ENCODE data around the gene RASA2.
A peak's percentile ranks its signal among the peaks of the same experiment; 100 is the strongest.

RASA2 gene

GRCh38 chr3:141538568-141539240, 51.9 kb downstream of the RASA2 start:
- no peak for DNase-seq (ENCODE audit: low spot score)

- no peak for DNase-seq (ENCODE audit: low spot score)
These were observed 52.8 kb downstream of the RASA2 start for GRCh38 chr3:141539431-141540187.

- no peak for DNase-seq (ENCODE audit: low spot score)
These were observed 53.7 kb downstream of the RASA2 start for GRCh38 chr3:141540531-141540930.

- DNase-seq (ENCODE audit: low spot score) = no peak
These were observed 55.6 kb downstream of the RASA2 start for GRCh38 chr3:141542202-141542969.

- no peak for DNase-seq (ENCODE audit: low spot score)
These were observed 56.2 kb downstream of the RASA2 start for GRCh38 chr3:141542989-141543388.

GRCh38 chr3:141544697-141545096, 57.9 kb downstream of the RASA2 start:
- DNase-seq (ENCODE audit: low spot score) = no peak

GRCh38 chr3:141546081-141546480, 59.3 kb downstream of the RASA2 start:
- no peak for DNase-seq (ENCODE audit: low spot score)

- DNase-seq (ENCODE audit: low spot score) = no peak
These were observed 59.8 kb downstream of the RASA2 start for GRCh38 chr3:141546586-141546985.

- no peak for DNase-seq (ENCODE audit: low spot score)
These were observed 61.0 kb downstream of the RASA2 start for GRCh38 chr3:141547791-141548190.

GRCh38 chr3:141550926-141551665, 64.3 kb downstream of the RASA2 start:
- no peak for DNase-seq (ENCODE audit: low spot score)

GRCh38 chr3:141552440-141552991, 65.7 kb downstream of the RASA2 start:
- no peak for DNase-seq (ENCODE audit: low spot score)

GRCh38 chr3:141553055-141553454, 66.2 kb downstream of the RASA2 start:
- no peak for DNase-seq (ENCODE audit: low spot score)

GRCh38 chr3:141556034-141556433, 69.2 kb downstream of the RASA2 start:
- no peak for DNase-seq (ENCODE audit: low spot score)

- DNase-seq (ENCODE audit: low spot score) = no peak
These were observed 71.3 kb downstream of the RASA2 start for GRCh38 chr3:141557961-141558706.

- DNase-seq (ENCODE audit: low spot score) = peak; percentile 31
These were observed 74.7 kb downstream of the RASA2 start for GRCh38 chr3:141561426-141562034.

GRCh38 chr3:141564241-141564640, 77.4 kb downstream of the RASA2 start:
- no peak for DNase-seq (ENCODE audit: low spot score)

GRCh38 chr3:141570068-141570467, 83.2 kb downstream of the RASA2 start:
- no peak for DNase-seq (ENCODE audit: low spot score)

GRCh38 chr3:141575879-141576743, 89.3 kb downstream of the RASA2 start:
- DNase-seq (ENCODE audit: low spot score) = peak; percentile 28

GRCh38 chr3:141576744-141577052, 89.9 kb downstream of the RASA2 start:
- DNase-seq (ENCODE audit: low spot score) = no peak

Measured in germinal center (tissue), 1 donor.